ENCODE measurements around the gene KCNT1.

DNA sequence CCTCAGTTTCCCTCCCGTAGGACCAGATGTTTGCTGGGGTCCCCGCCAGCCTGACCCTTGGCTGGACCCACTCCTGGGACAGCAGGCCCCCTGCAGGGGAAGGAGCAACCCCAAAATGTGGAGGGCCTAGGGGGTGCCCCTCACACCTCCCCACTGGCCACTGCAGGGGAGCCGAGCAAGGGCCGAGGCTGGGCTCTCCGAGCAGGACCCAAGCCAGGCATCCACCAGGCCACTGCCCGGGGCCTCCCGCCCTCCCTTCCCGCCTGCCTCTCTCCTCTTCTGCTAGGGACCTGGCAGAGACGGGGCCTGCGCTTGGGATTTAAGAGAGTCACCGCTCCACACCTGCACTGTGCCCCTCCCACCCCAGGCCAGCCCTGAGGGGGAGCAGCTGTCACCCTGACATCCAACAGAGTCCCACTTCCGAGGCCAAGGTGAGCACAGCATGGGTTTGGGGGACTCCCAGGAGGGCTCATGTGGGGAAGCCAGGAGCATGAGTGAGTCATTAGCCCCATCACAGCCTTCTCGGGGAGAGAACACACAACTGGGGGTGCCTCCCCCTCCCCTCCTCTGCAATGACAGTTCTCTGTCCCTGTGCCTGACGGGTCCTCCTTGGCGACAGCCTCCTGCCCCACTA is 18.5 kb upstream of the KCNT1 start:
- TF ChIP-seq, protein P1, sequence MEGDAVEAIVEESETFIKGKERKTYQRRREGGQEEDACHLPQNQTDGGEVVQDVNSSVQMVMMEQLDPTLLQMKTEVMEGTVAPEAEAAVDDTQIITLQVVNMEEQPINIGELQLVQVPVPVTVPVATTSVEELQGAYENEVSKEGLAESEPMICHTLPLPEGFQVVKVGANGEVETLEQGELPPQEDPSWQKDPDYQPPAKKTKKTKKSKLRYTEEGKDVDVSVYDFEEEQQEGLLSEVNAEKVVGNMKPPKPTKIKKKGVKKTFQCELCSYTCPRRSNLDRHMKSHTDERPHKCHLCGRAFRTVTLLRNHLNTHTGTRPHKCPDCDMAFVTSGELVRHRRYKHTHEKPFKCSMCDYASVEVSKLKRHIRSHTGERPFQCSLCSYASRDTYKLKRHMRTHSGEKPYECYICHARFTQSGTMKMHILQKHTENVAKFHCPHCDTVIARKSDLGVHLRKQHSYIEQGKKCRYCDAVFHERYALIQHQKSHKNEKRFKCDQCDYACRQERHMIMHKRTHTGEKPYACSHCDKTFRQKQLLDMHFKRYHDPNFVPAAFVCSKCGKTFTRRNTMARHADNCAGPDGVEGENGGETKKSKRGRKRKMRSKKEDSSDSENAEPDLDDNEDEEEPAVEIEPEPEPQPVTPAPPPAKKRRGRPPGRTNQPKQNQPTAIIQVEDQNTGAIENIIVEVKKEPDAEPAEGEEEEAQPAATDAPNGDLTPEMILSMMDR (IDR thresholded peaks at IDR 0.05; ENCODE audit: insufficient read depth, low read length, poor library complexity, severe bottlenecking) = no peak
- TF ChIP-seq EZH2phosphoT487 (conservative IDR thresholded peaks at IDR 0.05; ENCODE audit: low read length) = no peak
